ENCODE results near the gene RPL37A.

Gene RPL37A

GRCh38 chr2:216463148-216463547, 35.5 kb upstream of the RPL37A start:
- TF ChIP-seq, protein P1, sequence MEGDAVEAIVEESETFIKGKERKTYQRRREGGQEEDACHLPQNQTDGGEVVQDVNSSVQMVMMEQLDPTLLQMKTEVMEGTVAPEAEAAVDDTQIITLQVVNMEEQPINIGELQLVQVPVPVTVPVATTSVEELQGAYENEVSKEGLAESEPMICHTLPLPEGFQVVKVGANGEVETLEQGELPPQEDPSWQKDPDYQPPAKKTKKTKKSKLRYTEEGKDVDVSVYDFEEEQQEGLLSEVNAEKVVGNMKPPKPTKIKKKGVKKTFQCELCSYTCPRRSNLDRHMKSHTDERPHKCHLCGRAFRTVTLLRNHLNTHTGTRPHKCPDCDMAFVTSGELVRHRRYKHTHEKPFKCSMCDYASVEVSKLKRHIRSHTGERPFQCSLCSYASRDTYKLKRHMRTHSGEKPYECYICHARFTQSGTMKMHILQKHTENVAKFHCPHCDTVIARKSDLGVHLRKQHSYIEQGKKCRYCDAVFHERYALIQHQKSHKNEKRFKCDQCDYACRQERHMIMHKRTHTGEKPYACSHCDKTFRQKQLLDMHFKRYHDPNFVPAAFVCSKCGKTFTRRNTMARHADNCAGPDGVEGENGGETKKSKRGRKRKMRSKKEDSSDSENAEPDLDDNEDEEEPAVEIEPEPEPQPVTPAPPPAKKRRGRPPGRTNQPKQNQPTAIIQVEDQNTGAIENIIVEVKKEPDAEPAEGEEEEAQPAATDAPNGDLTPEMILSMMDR (IDR thresholded peaks at IDR 0.05) = no peak
- Histone ChIP-seq H3K9ac (no peak overlapping the region), H3K4me3 (ENCODE audit: low read depth, low read length) (no peak overlapping the region), H3K79me2 (no peaks in the 10 kb centered on the region), H3K4me2 (ENCODE audit: low read length) (no peak overlapping the region), H3K36me3 (ENCODE audit: control insufficient read depth, insufficient read depth, low read length) (no peaks in the 10 kb centered on the region), H3K4me1 (no peaks in the 10 kb centered on the region), H2AFZ (no peak overlapping the region), H3K27ac (no peak overlapping the region), H3K27me3 (ENCODE audit: control insufficient read depth, insufficient read depth, low read length) (no peaks in the 10 kb centered on the region), H3K9me3 (ENCODE audit: control insufficient read depth, low read length) (no peaks in the 10 kb centered on the region)

- Histone ChIP-seq H3K79me2 (no peaks in the 10 kb centered on the region), H3K4me2 (ENCODE audit: low read length) (no peak overlapping the region), H3K27ac (no peak overlapping the region), H3K27me3 (ENCODE audit: control insufficient read depth, insufficient read depth, low read length) (no peaks in the 10 kb centered on the region), H3K4me1 (no peaks in the 10 kb centered on the region), H3K9ac (no peak overlapping the region), H3K4me3 (ENCODE audit: low read depth, low read length) (no peak overlapping the region), H2AFZ (no peak overlapping the region), H3K36me3 (ENCODE audit: control insufficient read depth, insufficient read depth, low read length) (no peaks in the 10 kb centered on the region), H3K9me3 (ENCODE audit: control insufficient read depth, low read length) (no peaks in the 10 kb centered on the region)
- TF ChIP-seq, protein P1 (IDR thresholded peaks at IDR 0.05) = no peak
Measured at GRCh38 chr2:216464104-216464720, 34.4 kb upstream of the RPL37A start.

GRCh38 chr2:216465579-216466195, 33.0 kb upstream of the RPL37A start:
- Histone ChIP-seq H3K9me3 (ENCODE audit: control insufficient read depth, low read length) (no peaks in the 10 kb centered on the region), H3K27ac (no peak overlapping the region), H3K36me3 (ENCODE audit: control insufficient read depth, insufficient read depth, low read length) (no peaks in the 10 kb centered on the region), H3K9ac (no peak overlapping the region), H3K4me3 (ENCODE audit: low read depth, low read length) (no peak overlapping the region), H2AFZ (no peak overlapping the region), H3K4me1 (no peaks in the 10 kb centered on the region), H3K79me2 (no peaks in the 10 kb centered on the region), H3K27me3 (ENCODE audit: control insufficient read depth, insufficient read depth, low read length) (no peaks in the 10 kb centered on the region), H3K4me2 (ENCODE audit: low read length) (no peak overlapping the region)
- TF ChIP-seq, protein P1 (IDR thresholded peaks at IDR 0.05) = no peak

DNA sequence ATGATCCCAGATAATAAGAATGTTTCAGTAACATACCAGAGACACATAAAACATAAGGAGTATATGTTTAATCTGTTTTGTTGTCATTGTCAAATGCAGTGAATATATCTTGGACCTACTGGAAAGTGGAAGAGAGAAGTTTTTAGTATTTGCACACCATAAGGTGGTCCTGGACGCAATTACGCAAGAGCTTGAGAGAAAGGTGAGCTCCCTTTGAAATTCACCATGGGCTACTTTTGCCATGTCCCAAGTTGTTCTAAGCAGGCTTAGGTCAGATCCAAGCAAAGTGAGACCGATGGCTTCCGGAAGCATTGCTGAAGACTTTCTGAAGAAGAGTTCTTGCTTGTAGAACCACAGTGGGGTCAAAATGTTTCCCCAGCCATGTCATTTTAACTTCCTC, 30.8 kb upstream of the RPL37A start:
- no peak overlapping the region for H3K4me2 ChIP-seq (ENCODE audit: low read length)
- H3K27me3 ChIP-seq (ENCODE audit: control insufficient read depth, insufficient read depth, low read length) = no peaks in the 10 kb centered on the region

More for the DNA sequence above, 30.8 kb upstream of the RPL37A start:
- no peaks in the 10 kb centered on the region for H3K79me2 ChIP-seq
- H3K4me3 ChIP-seq (ENCODE audit: low read depth, low read length) = no peak overlapping the region
- no peak overlapping the region for H2AFZ ChIP-seq
- no peaks in the 10 kb centered on the region for H3K36me3 ChIP-seq (ENCODE audit: control insufficient read depth, insufficient read depth, low read length)
- H3K4me1 ChIP-seq = no peaks in the 10 kb centered on the region
- no peak overlapping the region for H3K9ac ChIP-seq
- H3K27ac ChIP-seq = no peak overlapping the region
- TF ChIP-seq, protein P1 (IDR thresholded peaks at IDR 0.05) = no peak
- H3K9me3 ChIP-seq (ENCODE audit: control insufficient read depth, low read length) = no peaks in the 10 kb centered on the region
